Stimulated activated CD4-positive, alpha-beta T cell treated with anti-CD3 and anti-CD28 coated beads, Interleukin-12 subunit alpha, Interleukin-12 subunit beta, amount 100 ng/mL, for 48 hours (primary cell): Measurements from ENCODE around the gene TCEA3.

Experiments
- DNase-seq, 3 donors: peaks; one replicate each; pipeline ENCODE4 v3.0.0-alpha.2; 2020; ENCODE audit warnings: low read depth in 2 of 3, low spot score in 1 of 3

Gene TCEA3

DNA sequence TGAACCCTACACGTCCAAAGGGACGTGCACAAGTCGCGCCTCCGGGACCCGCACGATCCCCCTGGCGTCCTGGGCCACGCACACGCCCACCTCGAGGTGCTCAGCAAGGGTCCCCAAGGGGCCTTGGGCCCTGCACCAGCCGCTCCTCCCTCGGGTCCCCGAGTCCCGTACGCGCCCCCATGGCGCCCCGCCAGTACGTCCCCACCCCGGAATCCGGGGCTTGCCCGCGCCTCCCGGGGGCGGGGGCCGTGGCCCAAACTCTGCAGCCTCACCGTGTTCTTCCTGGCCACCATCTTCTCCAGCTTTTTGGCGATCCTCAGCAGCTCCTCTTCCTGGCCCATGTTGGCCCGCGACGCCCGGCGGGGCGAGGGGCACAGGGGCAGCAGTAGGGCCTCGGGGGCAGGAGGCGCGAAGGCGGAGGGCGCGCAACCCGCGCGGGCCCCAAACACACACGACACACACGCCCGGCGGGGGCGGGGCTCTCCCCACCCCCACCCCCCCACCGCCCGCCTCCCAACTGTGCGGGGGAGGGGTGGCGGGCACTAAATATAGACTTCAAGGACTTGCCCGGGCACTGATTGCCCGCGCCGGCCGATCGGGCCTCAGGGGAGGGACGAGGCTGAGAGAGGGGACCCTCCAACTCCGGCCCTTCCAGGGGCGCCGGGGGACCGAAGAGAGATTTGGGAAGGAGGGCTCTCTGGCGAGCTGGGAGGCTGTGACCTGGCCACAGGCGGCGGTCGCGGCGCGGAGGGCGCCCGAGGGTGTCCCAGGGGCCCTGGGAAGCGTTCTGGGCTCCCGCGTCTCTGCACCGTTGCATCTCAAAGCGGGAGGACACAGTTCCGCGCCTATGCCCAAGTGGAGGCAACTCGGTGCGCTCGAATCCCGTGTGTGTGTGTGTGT lies at the start of gene TCEA3:
TSS of gene TCEA3 (minus strand) at position 456 of the 900 bp plus-strand sequence. CDS start at position 341, 115 bp downstream.
- no peak for DNase-seq

DNA sequence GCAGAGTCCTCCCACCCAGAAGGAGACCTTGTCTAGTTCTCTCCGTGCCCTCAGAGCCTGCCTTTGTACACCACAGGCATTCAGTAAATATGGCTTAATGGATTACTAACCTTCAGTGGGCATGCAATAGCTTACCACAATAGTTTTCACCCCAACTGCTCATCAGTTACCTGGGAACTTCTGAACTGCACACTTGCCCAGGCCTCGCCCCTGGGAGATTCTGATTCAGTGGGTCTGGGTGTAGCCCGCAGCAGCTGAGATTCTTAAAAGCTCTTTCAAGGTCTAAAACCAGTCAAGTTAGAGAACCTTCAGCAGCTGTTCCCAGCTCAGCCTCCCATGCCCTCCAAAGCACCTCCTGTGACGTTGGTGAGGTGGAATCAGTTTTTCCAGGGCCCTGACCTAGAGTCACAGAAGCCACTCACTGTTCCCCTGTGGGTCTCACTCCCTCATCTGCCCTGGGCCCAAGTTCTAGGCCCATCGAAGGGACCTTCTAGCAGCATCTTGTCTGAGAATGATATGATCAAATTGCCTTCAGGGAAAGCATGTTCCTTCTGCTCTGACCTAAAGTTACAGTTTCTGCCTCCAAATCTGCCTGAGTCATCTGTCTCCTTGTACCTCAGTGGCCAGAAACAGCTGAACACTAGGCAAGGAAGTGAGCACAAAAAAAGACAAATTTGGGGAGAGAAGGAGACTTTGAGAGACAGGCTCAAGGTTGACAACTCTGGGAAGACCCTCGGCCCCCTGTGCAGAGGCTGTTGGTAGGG lies 48.7 kb upstream of the TCEA3 start:
- no peak for DNase-seq

- DNase-seq, result no peak
Observed at GRCh38 chr1:23472351-23473036, 47.9 kb upstream of the TCEA3 start.

- DNase-seq, result no peak
Observed at GRCh38 chr1:23471473-23472075, 47.0 kb upstream of the TCEA3 start.

- DNase-seq, result no peak
Observed at GRCh38 chr1:23470282-23471070, 45.9 kb upstream of the TCEA3 start.

DNA sequence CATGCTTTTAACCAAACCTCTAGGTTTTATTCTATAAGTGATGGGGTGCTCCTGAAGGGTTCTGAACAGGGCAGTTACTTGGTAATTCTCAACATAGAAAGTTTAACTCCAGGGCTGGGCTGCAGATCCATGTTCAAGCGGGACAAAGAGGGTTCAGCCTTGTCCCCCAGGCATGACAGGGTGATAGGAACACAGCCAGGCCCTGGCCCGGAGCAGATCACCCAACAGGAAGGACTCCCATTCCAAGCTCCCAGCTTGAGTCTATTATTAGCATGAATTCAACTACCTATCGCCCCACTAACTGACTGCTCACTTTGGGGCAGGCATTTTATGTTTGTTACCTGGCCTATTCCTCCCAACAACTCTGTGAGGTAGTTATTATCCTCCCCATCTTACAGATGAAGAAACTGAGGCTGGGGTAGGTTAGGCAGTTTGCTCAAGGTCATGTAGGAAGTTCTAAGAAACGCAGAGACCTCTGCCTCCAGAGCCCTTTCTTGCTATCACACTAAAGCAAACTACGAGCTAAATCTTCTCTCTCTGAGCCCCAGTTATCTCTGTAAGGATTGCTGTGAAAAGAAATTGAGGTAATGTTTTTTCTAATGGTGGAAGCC lies 44.9 kb upstream of the TCEA3 start:
- no peak for DNase-seq

DNA sequence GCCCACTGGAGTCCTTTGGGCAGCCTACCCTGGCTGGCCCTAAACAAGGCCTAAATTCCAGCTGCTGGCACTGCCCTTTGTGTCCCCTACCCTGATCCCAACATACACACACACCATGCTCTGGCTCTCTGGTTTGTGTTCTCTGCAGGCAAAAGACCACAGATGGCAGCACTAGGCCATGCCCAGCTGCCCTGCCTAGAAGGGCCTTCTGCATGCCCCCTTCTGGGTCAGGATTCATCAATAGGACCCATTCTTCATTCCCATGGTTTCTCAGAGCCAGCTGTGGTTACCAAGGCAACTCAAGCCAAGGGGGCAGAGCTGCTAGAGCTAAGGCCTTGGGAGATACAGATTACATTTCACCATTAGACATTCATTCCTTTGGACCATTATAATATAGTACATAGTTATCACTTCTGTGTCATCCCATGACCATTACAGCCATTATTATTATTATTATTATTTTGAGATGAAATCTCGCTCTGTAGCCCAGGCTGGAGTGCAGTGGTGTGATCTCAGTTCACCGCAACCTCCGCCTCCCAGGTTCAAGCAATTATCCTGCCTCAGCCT lies 42.0 kb upstream of the TCEA3 start:
- DNase-seq, result no peak

DNA sequence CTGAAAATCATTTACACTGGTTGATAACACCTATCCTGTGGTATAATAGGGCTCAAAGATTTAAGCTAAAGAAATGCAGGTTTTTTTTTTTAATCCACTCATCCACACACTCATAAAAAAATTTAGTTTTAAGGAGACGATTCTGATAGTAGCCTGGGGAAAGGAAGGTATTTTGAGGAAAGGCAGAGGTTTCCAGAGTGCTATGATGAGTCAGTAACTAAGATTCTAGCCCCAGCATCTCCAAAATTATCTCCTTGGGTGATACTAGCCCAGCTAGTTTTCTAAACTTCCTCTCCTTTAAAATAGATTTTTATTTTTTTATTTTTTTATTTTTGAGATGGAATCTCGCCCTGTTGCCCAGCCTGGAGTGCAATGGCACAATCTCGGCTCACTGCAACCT lies 38.7 kb upstream of the TCEA3 start:
- no peak for DNase-seq

DNA sequence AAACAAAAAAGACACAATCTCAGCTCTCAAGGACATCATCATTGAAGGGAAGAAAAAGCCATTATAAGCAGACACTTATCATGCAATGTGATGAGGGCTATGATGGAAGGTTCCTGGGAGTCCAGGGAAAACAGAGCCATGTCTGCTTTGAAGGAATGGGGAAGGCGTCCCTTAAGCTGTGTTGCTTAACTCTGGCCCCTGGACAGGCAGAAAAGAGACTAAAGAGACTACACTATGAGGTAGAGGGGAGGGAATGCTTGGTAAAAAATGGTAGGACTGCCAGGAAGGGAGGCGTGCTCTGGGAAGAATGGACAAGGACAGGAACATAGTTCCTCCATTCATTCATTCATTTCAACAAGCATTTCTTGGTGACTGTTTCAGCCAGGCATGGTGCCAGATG lies 38.2 kb upstream of the TCEA3 start:
- DNase-seq, result no peak

- DNase-seq, result no peak
Observed at GRCh38 chr1:23461050-23461449, 36.5 kb upstream of the TCEA3 start.

DNA sequence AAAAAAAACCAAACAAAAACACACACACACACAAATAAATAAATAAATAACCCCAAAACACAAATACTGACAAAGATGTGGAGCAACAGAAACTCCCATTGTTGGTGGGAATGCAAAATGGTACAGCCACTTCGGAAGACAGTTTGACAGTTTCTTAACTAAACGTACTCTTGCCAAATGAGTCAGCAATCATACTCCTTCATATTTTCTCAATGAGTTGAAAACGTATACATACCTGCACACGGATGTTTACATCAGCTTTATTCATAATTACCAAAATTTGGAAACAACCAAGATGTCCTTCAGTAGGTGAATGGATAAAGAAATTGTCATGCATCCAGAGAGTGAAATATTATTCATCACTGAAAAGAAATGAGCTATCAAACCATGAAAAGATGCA lies 36.0 kb upstream of the TCEA3 start:
- no peak for DNase-seq

DNA sequence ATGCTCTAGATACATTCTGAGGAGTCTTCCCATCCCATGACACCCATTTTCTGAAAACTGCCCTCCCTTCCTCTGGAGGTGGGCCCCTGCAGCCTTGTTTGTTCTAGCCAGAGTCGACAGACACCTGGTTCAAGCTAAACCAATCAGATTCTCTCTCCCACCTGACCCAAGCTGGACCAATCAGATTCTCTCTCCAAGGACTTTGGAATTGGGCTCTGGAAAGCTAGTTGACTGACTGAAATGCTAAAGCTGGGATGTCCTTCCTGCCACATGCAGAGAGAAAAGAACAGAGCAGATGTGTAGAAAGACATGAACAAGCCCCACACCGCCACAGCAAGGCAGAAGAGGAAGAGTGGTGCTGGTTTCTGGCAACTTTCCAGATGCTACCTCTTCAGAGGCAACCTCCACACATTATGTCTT lies 34.8 kb upstream of the TCEA3 start:
- DNase-seq, result no peak

DNA sequence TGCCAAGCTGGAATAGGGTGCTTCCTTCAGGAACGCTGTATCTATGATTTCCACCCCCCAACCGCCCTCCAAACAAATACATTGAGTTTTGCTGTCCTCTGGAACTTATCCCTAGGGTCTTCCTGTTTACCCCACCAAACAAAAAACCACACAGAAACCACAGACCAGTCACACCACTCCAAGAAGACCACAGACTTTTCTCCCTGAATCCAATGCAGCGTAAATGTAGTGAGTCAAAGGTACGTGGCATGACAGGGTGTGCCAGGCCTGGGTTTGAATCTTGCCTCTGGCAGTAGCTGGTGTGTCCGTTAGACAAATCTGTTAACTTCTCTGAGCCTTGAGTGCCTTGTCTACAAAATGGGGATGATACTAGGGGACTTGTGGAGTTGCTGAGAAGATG lies 31.7 kb upstream of the TCEA3 start:
- DNase-seq, result no peak

GRCh38 chr1:23453455-23454000 lies 29.0 kb upstream of the TCEA3 start:
- DNase-seq, result no peak

DNA sequence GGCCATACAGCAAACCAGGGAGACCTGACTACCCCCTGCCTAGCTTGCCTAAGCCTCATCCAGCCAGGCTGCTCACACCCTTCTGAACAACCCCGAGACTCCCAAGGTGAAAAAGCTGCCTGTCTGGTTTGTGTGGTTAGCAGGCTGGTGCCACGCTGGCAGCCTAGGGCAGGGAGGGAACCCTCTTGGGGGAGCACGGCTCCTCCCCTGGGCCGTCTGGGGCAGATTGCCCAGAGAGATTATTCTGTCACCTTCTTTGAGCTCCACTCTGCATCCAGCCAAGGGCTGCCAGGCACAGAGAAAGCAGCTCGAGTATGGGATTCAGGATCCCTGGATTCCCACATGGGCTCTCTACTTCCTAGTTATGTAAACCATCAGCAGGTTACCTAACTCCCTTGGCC lies 27.5 kb upstream of the TCEA3 start:
- no peak for DNase-seq

DNA sequence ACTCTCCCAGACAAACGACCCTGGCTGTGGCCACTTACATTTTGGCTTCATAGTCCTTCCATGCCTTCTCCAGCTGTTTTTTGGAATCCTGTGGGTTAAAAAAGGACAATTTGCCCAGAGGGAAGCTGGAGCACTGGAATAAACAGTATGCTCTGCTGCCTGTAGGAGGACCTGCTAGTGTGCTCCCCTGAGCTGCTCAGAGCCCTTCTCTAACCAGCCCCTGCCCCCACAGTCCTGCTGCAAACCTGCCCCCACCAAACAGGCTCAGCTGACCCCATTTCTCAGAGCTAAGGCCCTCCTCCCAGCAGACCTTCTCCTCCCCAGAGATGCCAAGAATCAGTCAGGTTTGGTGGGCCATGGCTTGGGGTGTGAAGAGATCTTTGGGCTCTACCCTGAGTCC lies 26.9 kb upstream of the TCEA3 start:
- no peak for DNase-seq

- no peak for DNase-seq
Observed at GRCh38 chr1:23450894-23451293, 26.3 kb upstream of the TCEA3 start.

GRCh38 chr1:23449958-23450357 lies 25.4 kb upstream of the TCEA3 start:
- DNase-seq, result no peak

DNA sequence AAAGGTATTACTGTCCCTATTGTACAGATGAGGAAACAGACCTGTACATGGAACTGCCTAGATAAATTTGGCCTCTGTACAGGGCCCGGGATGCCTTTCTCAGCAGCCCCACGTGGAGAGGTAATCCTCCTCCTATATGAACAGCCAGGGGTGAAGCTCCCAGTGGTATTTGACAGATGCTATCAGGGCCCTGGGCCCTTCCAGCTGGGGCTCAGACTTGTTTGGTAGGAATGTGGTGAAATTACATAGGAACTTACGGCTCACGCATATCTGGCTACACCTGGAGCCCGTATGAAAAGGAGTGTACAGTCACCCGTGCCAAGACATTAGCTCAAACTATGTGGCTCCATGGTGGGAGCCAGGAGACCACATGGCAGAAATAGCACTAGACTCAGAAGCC lies 24.8 kb upstream of the TCEA3 start:
- no peak for DNase-seq

GRCh38 chr1:23448846-23449245 lies 24.3 kb upstream of the TCEA3 start:
- no peak for DNase-seq
